Hypothalamus (tissue), 51 donors: ENCODE data around the gene KRTAP10-2.
"Not testable (repeated sequence)": the region's sequence is repeated elsewhere in the genome, so short reads cannot be mapped to it uniquely, and the experiment has no call there.

ENCODE experiments used
- DNase-seq, 51 donors: peaks; one replicate each; lab custom pipeline; 2025; lab: John Stamatoyannopoulos, UW

The KRTAP10-2 gene

GRCh38 chr21:44551340-44551961 is at the start of gene KRTAP10-2:
KRTAP10-2 (minus strand) TSS chr21:44551505; CDS start chr21:44551458, 47 bp downstream.
- no peak for DNase-seq

- not testable (repeated sequence) for DNase-seq
Measured at GRCh38 chr21:44601091-44601490, 49.8 kb upstream of the KRTAP10-2 start.

DNA sequence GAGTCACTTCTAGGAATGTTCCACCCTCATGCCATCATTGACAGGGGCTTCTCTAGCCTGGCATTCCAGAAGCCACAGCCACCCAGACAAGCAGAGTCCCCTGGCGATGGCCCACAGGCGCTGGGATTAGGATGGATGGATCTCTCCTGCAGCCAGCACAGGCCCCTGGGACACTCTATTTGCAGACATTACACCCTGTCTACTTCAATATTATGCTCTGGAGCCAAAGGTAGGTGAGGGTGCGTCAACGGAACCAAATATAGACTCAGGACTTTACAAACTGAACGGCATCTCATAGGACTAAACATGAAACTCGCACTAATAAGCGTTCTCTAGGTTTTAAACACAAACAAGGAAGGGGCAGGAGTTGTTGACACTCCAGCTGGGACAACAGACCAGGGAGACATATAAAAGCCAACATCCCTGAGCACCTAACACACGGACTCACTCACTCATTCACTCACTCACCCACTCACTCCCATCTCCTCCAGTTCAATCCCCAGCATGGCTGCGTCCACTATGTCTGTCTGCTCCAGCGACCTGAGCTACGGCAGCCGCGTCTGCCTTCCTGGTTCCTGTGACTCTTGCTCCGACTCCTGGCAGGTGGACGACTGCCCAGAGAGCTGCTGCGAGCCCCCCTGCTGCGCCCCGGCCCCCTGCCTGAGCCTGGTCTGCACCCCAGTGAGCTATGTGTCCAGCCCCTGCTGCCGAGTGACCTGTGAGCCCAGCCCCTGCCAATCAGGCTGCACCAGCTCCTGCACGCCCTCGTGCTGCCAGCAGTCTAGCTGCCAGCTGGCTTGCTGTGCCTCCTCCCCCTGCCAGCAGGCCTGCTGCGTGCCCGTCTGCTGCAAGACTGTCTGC is 49.0 kb upstream of the KRTAP10-2 start, which contains the start of gene KRTAP10-7:
Gene KRTAP10-7 (plus strand): TSS at position 480 of the 861 bp plus-strand sequence. CDS start 25 bp downstream, at position 505.
- DNase-seq = not testable (repeated sequence)

DNA sequence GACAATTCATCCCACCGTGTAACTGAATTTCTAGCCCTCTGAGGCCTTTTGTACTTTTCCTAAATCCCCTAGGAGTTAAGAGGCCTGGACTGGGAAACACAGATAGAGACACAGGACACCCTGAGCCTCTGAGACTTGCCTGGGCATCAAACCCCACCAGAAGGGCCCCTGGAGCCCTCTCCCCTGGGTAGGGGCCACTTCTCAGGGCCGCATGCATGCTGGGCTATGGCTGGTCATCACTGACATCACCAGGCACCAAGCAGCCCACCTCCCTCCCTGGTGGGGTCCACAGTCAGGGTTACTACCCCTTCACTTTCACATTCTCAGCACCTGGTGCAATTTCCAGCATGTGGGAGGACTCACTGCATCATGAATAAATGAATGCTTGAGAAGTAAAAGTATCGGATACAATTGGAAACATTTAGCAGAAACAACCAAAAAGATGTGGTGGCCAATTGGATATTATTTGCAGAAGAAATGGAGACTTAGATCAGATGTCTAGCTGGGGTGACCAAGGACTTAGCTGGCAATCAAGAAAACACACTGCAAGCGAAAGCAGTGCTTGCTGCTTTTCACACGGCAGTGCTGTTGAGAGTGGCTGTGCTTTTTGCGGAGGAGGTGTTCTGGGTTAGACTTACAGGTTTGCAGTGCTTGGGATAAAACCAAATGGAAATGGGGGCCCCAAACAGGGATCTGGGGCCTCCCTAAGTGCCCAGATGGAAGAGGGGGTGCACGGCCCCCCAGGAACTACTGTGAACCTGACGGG is 48.1 kb upstream of the KRTAP10-2 start:
- DNase-seq = no peak

- DNase-seq = no peak
Measured at GRCh38 chr21:44598061-44598460, 46.8 kb upstream of the KRTAP10-2 start.

DNA sequence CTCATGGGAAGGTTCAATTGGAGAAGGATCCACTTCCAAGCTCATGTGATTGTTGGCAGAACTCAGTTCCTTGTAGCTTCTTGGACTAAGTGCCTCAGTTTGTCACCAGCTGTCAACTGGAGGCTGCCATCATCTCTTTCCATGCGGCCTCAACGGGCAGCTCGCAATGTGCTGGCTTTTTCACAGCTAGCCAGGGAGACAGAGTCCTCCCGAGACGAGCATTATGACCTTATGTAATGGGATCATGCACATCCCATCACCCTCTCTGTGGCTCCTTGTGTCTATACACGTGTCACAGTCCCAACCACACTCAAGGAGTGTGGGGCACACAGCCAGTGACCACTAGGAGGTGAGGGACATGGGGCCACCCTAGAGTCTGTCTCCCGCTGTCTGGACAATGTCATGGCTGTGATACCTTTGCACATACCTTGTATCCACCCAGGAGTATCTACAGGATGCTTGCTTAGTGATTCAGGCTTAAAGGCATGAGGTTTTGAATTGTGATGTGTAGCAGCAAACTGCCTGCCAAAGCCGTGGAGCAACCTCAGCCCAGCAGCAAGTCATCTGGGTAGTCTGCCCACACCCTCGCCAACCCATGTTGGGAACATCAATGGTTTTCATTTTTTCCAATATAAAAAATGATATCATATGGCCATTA is 44.9 kb upstream of the KRTAP10-2 start:
- no peak for DNase-seq

DNA sequence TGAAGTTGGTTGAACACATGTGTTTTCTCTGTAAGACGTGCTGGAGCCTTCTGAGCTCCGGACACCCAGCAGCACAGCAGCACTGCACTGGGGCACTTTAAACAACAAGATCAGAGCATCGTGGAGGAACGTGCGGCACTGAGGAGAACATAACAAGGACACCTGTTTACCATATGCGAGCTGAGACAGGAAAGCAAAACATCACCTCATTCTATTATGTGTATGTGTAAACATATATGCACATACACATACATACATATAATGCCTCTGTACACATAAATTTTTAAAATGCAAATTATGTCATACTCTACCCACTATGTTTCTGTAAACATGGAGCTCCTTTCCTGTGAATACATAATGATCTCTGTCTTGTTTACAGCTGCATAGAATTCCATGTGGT is 44.2 kb upstream of the KRTAP10-2 start:
- no peak for DNase-seq

DNA sequence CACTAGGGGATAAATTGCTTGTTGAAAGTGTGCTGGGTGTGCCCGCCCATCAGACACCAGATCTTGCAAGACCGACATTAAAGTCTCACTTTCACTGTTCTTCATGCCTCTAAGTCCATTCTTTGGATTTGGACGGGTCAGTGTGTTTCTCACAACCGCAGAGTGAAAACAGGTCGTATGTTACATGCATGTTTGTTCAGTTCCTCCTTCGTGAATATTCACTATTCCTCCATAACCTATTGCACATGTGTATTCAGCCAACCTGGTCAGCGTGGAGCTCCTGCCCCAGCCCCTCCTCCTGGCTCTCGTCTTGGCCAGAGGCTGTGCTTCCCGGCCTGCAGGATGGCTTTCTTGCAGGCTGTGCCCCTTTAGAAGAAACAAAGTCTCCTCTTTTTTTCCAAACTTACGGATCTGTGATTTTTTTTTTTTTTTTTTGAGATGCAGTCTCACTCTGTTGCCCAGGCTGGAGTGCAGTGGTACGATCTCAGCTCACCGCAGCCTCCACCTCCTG is 43.2 kb upstream of the KRTAP10-2 start:
- DNase-seq = no peak

- DNase-seq = no peak
Measured at GRCh38 chr21:44593598-44594405, 42.5 kb upstream of the KRTAP10-2 start.

- DNase-seq = no peak
Measured at GRCh38 chr21:44592446-44593311, 41.4 kb upstream of the KRTAP10-2 start, which contains the start of gene KRTAP10-6. KRTAP10-6 (minus strand) TSS chr21:44592505; CDS start chr21:44592484, 21 bp downstream.

GRCh38 chr21:44591801-44592130 is 40.5 kb upstream of the KRTAP10-2 start:
- DNase-seq = not testable (repeated sequence)

GRCh38 chr21:44590897-44591800 is 39.8 kb upstream of the KRTAP10-2 start:
- not testable (repeated sequence) for DNase-seq

DNA sequence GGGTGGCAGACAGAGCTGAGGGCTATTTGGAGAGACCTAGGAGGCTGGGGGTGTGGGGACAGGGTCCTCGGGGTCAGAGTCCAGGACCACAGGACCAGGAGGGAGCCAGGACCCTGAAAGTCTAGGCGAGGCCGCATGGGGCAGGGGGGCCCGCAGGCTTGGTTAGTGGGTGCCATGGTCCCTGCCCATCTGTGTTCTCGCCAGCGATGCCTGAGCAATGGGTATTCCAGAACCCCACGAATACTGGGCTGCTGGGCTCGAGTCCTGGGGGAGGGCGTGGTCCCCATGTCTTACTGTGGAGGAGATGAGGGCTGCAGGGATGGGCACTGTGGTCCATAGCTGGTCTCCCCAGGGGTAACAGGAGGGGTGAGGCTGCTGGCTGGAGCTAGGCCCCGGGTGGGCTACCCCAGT is 39.0 kb upstream of the KRTAP10-2 start:
- no peak for DNase-seq

DNA sequence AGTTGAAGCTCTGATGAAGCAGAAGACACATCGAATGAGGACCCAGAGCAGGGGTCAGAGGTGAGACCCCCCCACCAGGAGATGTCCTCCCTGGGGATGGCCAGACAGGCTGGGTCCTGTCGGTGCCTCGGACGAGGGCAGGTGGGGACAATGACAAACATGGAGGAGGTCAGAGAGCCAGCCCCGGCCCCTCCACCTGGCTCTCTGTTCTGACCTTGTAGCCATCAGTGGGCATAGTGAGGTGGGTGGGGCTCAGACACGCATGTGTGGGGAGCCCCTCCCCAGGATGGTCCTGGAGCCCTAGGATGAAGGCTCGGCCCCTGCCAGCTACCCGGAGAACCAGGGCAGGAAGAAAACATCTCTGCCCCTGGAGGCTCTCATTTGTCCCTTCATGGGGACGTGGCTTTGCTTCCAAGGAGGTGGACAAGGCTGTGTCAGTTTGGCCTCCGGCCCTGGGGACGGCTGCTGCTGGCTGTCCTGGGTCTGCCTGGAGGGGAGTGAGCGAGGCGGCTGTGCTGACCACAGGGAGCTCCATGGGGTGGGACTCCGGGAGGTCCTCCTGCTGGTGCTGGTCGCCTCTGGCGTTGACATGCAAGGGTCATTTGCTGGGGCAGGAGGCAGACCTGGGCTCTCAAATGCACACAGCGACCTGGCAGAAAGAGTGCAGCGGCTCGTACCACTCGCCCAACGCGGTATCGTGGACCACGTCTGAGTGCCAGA is 38.4 kb upstream of the KRTAP10-2 start:
- DNase-seq = no peak

DNA sequence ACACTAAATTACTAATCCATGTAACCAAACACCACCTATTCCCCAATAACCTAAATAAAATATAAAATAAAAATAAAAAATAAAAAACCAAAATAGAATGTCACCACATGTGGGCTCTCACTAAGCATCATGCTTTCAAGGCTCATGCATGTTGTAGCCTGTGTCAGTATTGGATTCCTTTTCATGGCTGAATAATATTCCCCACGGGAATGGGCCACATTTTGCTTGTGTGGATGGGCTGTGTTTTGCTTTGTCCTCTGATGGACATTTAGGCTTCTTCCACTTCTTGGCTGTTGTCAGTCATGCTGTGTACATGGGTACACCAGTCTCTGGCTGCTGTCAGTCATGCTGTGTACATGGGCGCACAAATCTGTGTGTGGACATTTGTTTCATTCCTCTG is 37.8 kb upstream of the KRTAP10-2 start:
- no peak for DNase-seq

DNA sequence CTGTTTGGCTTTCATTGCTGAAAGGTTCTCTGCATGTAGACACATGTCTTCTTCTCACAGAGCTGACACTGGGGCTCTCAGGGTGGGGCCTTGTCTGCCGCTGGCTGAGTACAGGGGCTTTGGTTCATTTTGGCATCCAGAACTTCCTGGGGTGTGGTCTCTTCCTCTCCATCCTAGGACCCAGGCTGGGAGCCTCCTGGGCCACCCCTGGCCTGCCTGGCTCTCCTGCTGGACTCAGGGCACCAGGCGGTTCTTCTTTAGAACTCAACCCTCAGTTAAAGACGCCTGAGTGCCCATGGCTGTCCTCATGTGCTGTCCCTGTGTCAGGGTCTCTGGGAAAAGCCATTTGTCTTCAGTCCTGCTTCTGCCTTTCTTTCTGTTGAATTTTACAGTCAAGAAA is 34.6 kb upstream of the KRTAP10-2 start:
- DNase-seq = no peak

- DNase-seq = no peak
Measured at GRCh38 chr21:44583800-44584147, 32.5 kb upstream of the KRTAP10-2 start.
